NT2/D1 (cell line): ENCODE data around the gene ARID4B.
"Not testable (repeated sequence)": the region's sequence is repeated elsewhere in the genome, so short reads cannot be mapped to it uniquely, and the experiment has no call there.

Experiments
- DNase-seq: peaks from one replicate; pipeline ENCODE4 v3.0.0-alpha.2; 2011; ENCODE audit warnings: low read depth, low spot score
- H3K27me3 ChIP-seq: 2 replicates; pipeline ENCODE4 v1.6.0; 2011; ENCODE audit warnings: mild to moderate bottlenecking; ENCODE audit not compliant: insufficient read length, insufficient read depth
- H3K36me3 ChIP-seq: 2 replicates; pipeline ENCODE4 v1.6.1; 2011; ENCODE audit warnings: mild to moderate bottlenecking, low read length, mixed read lengths; ENCODE audit not compliant: insufficient read depth, insufficient read length
- H3K4me1 ChIP-seq: 2 replicates; pipeline ENCODE4 v1.5.1; 2011; ENCODE audit not compliant: insufficient read depth, insufficient read length
- H3K4me3 ChIP-seq: 2 replicates; pipeline ENCODE4 v1.5.1; 2011; ENCODE audit warnings: low read depth; ENCODE audit not compliant: insufficient read length
- H3K9ac ChIP-seq: 2 replicates; pipeline ENCODE4 v1.6.0; 2011; ENCODE audit warnings: low read depth; ENCODE audit not compliant: insufficient read length
- H3K9me3 ChIP-seq: 2 replicates; pipeline ENCODE4 v1.5.1; 2011; ENCODE audit warnings: mild to moderate bottlenecking, low read length; ENCODE audit not compliant: insufficient read depth
- SUZ12 ChIP-seq: IDR thresholded peaks from 2 replicates; pipeline ENCODE4 v1.6.1; 2011; ENCODE audit not compliant: insufficient read length, insufficient read depth; ENCODE audit errors: extremely low read depth
- YY1 ChIP-seq: IDR thresholded peaks from 2 replicates; pipeline ENCODE4 v1.6.1; 2011; ENCODE audit not compliant: insufficient read length, insufficient read depth
- ZNF274 ChIP-seq: IDR thresholded peaks from 2 replicates; pipeline ENCODE4 v1.6.1; 2011; ENCODE audit warnings: mild to moderate bottlenecking, low read depth, low read length

ARID4B gene

DNA sequence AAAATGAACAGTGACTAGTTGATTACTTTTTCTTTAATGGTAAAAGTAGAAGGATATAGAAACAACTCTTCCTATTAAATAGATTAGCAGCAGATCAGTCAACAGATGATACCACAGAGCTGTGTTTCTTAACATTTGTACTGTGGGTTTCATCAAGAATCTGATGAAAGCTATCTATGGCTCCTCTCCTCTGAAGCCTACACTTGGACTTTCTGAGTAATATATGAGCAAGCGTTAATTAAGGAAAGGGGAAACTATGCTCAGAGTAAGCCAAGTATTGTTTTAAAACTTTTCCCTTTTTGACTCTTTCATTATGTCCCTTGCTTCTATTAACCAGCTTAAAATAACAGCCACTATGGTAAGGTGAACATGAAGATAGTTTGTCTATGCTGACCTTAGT lies 10.8 kb downstream of the ARID4B start:
- Histone ChIP-seq H3K27me3 (no peaks in the 10 kb centered on the region), H3K36me3 (peaks cover 31% of the 10 kb centered on the region), H3K4me3 (no peak overlapping the region), H3K9me3 (no peaks in the 10 kb centered on the region), H3K4me1 (no peaks in the 10 kb centered on the region), H3K9ac (no peak overlapping the region)
- TF ChIP-seq ZNF274 (no peak), YY1 (no peak)
- DNase-seq: no peak

DNA sequence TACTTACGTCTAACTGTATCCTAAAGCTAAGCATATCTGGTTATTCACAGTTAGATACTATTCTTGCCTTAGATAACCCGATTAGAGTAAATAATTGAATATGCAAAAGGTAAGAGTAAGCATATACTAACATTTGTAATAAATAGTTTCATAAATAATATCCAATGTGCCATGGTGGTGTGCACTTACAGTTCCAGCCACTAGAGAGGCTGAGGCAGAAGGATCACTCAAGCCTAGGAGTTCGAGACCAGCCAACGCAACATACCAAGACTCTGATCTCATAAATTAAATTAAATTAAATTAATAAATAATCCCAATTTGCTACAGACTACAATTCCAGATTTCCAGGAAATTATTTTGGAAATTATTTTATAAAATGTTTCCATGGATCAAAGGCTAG lies 12.2 kb downstream of the ARID4B start:
- Histone ChIP-seq H3K9me3 (peaks cover 4% of the 10 kb centered on the region), H3K36me3 (peaks cover 26% of the 10 kb centered on the region)
- no peak for TF ChIP-seq SUZ12
- TF ChIP-seq ZNF274: no peak
- no peak for TF ChIP-seq YY1

DNA sequence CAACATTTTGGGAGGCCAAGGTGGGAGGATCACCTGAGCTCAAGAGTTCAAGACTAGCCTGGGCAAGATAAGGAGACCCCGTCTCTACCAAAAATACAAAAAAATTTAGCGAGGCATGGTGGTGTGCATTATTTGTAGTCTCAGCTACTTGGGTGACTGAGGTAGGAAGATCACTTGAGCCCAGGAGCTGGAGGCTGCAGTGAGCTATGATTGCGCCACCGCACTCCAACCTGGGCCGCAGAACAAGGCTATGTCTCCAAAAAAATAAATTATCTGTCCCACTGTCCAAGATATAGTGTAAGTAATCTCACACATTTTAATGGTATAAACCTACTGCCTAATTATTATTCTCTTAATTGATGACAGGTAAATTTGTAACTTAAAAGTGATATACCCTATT lies 12.8 kb downstream of the ARID4B start:
- TF ChIP-seq ZNF274 (no peak), YY1 (no peak), SUZ12 (no peak)
- H3K4me3 ChIP-seq: no peak overlapping the region
- no peak overlapping the region for H3K9ac ChIP-seq
- H3K9me3 ChIP-seq: peaks cover 10% of the 10 kb centered on the region
- H3K4me1 ChIP-seq: no peaks in the 10 kb centered on the region
- DNase-seq: no peak
- peaks cover 25% of the 10 kb centered on the region for H3K36me3 ChIP-seq
- H3K27me3 ChIP-seq: no peaks in the 10 kb centered on the region

More for the DNA sequence above, 12.2 kb downstream of the ARID4B start:
- Histone ChIP-seq H3K4me1 (no peaks in the 10 kb centered on the region), H3K4me3 (no peak overlapping the region), H3K27me3 (no peaks in the 10 kb centered on the region), H3K9ac (no peak overlapping the region)
- DNase-seq: no peak

DNA sequence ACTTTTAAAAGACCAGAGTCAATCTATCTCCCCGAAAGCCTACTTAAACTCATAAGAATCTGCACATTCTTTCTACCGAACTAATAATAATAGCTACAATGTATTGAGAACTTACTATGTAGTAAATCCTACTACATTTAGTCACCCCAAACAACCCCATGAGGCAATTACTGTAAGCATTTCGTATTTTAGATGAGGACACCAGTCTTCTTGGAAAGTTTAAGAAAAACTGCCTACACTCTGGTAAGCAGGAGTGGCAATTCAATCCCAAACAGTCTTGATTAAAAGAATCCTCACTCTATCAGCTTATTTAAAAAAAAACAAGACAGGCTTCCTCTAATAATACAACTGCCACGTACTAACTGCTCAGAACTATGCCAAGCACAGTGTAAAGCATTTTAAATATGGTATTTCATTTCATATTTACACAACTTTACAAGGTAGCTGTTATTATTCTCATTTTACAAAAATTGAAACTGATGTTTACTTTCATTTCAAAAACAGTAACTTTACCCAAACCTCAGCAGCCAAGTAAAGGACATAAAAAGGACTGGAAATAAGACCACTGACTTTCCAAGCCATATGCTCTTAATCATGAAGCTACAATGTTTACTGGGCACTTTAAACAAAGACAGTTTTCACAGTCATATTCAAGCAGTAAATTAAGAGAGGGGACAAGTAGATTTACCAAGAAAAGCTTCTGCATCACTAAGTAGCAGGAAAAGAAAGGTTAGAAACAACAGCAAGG lies 13.9 kb downstream of the ARID4B start:
- no peak overlapping the region for H3K4me3 ChIP-seq
- H3K36me3 ChIP-seq: peaks cover 20% of the 10 kb centered on the region
- peaks cover 10% of the 10 kb centered on the region for H3K9me3 ChIP-seq
- no peaks in the 10 kb centered on the region for H3K27me3 ChIP-seq
- no peak for TF ChIP-seq ZNF274
- TF ChIP-seq SUZ12: no peak
- no peak for TF ChIP-seq YY1
- no peaks in the 10 kb centered on the region for H3K4me1 ChIP-seq
- H3K9ac ChIP-seq: no peak overlapping the region
- DNase-seq: no peak

GRCh38 chr1:235313262-235313661 lies 14.7 kb downstream of the ARID4B start:
- TF ChIP-seq SUZ12: no peak
- no peak for TF ChIP-seq YY1
- TF ChIP-seq ZNF274: no peak
- H3K36me3 ChIP-seq: peaks cover 12% of the 10 kb centered on the region
- no peak overlapping the region for H3K9ac ChIP-seq
- no peak for DNase-seq
- no peak overlapping the region for H3K4me3 ChIP-seq
- H3K9me3 ChIP-seq: peaks cover 10% of the 10 kb centered on the region
- no peaks in the 10 kb centered on the region for H3K27me3 ChIP-seq
- H3K4me1 ChIP-seq: no peaks in the 10 kb centered on the region

DNA sequence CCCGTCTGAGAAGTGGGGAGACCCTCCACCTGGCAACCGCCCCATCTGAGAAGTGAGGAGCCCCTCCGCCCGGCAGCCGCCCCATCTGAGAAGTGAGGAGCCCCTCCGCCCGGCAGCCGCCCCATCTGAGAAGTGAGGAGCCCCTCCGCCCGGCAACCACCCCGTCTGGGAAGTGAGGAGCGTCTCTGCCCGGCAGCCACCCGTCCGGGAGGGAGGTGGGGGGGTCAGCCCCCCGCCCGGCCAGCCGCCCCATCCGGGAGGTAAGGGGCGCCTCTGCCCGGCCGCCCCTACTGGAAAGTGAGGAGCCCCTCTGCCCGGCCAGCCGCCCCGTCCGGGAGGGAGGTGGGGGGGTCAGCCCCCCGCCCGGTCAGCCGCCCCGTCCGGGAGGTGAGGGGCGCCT lies 18.8 kb downstream of the ARID4B start:
- not testable (repeated sequence) for H3K4me3 ChIP-seq, H3K9ac ChIP-seq, H3K27me3 ChIP-seq, H3K4me1 ChIP-seq, DNase-seq
- Histone ChIP-seq H3K9me3 (peaks cover 10% of the 10 kb centered on the region), H3K36me3 (peaks cover 11% of the 10 kb centered on the region)

DNA sequence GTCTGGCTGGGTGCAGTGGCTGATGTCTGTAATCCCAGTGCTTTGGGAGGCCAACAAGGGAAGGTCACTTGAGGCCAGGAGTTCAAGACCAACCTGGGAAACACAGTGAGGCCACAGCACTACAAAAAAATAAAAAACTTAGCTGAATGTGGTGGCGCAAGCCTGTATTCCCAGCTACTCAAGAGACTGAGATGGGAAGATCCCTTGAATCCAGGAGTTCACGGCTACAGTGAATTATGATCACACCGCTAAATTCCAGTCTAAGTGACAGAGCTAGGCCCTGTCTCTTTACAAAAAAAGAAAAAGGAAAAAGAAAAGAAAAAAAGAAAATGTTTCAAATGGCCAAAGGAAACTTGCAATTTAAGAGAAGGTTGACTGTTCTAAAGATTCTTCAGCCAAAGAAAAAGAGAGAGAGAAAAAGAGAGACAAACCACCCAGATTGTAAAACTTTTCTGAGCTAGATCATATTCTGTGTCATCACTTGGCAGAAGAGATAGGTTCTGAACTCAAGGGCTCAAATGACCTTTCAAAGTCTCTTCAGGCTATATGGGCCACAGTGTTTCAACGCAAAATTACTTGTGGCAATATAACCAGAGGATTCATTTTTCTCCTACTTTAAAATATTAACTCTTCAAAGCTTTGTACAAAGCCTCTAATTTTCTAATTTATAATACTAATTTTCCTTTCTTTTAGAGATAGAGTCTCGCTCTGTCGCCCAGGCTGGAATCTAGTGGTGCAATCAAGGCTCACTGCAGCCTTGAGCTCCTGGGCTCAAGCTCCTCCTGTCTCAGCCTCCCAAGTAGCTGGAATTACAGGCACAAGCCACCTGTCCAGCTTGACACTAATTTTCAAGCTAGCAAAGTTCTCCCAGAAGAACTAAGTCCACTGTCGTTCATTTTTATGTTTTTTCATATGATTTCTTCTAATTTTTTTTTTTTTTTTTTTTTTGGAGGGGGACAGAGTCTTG lies 20.5 kb downstream of the ARID4B start:
- DNase-seq: no peak
- H3K4me1 ChIP-seq: no peaks in the 10 kb centered on the region
- H3K4me3 ChIP-seq: no peak overlapping the region
- H3K36me3 ChIP-seq: peaks cover 13% of the 10 kb centered on the region
- TF ChIP-seq ZNF274 (no peak), SUZ12 (no peak), YY1 (no peak)
- H3K9ac ChIP-seq: no peak overlapping the region
- H3K27me3 ChIP-seq: no peaks in the 10 kb centered on the region
- H3K9me3 ChIP-seq: peaks cover 10% of the 10 kb centered on the region
